K562 (cell line): ENCODE data around the gene C6orf15. TPM values are rescaled to one million over a fixed set of nuclear protein-coding genes. Genes with fewer than 3 reads are reported as not detected.

Experiments
- ATAC-seq: fragments of 200-7000 bp; cut with Tn5 transposase; 3 replicates; pipeline ENCODE4 v1.9.1; 2020; ENCODE audit warnings: moderate library complexity
- BruUV-seq: library from RNA; stranded (reverse); fragments of 400-500 nt; replicated peaks from 2 replicates; lab custom pipeline; 2021; lab: Mats Ljungman, UMichigan
- CTCF ChIA-PET: fragments of 300-600 bp; formaldehyde crosslinking; extraction: SDS; loops from one replicate; lab custom pipeline; 2021; ENCODE audit warnings: low intra/inter-chr PET ratio; lab: Yijun Ruan, JAX
- POLR2A ChIA-PET: fragments of 300-600, 350-650 bp; sonication (Branson Sonifier 250); formaldehyde crosslinking; extraction: SDS; loops from one replicate; lab custom pipeline; 2021; ENCODE audit warnings: antibody characterized with exemption, inconsistent platforms; lab: Yijun Ruan, JAX
- DNase-seq, 4 experiments: peaks; one replicate each; pipeline versions ENCODE4 v3.0.0 to v3.0.0-alpha.2; 2011 to 2018; ENCODE audit warnings: low spot score in 3 of 4, mixed read lengths in 3 of 4; ENCODE audit errors: extremely low read depth in 1 of 4
- FAIRE-seq: peaks from 2 replicates; lab custom pipeline; 2011; peaks lifted over from hg19 to GRCh38; lab: Jason Lieb, UNC
- H2AFZ ChIP-seq: 2 replicates; pipeline ENCODE4 v1.6.0; 2011; ENCODE audit warnings: low read depth, low read length, control low read depth, inconsistent platforms
- H3K27ac ChIP-seq: fragments of 200-600 bp; 3 replicates; pipeline ENCODE4 v1.8.0; 2011; ENCODE audit warnings: low read depth, mild to moderate bottlenecking, control low read depth, inconsistent platforms, low read length, moderate library complexity, mixed read lengths; ENCODE audit errors: extremely low read depth
- H3K27me3 ChIP-seq, 2 experiments: fragments of 300-600 bp in 1 of 2; 2 replicates in 1 of 2; 3 replicates in 1 of 2; pipeline versions ENCODE4 v1.6.0 to v1.8.0; 2011; ENCODE audit warnings: inconsistent platforms in 2 of 2, low read length in 2 of 2, mild to moderate bottlenecking in 1 of 2, mixed read lengths in 1 of 2, moderate library complexity in 1 of 2; ENCODE audit not compliant: control insufficient read depth in 2 of 2, insufficient read depth in 2 of 2
- H3K36me3 ChIP-seq: fragments of 300-600 bp; 3 replicates; pipeline ENCODE4 v1.8.0; 2011; ENCODE audit warnings: mild to moderate bottlenecking, low read length, inconsistent platforms; ENCODE audit not compliant: control insufficient read depth, insufficient read depth
- H3K4me1 ChIP-seq, 2 experiments: fragments of 200-600 bp in 1 of 2; replicated peaks in 1 of 2; 2 replicates in 1 of 2; 3 replicates in 1 of 2; pipeline versions ENCODE4 v1.5.1 to v1.8.0; 2011; ENCODE audit warnings: inconsistent platforms in 2 of 2, low read length in 2 of 2, mild to moderate bottlenecking in 1 of 2, mixed read lengths in 1 of 2, moderate library complexity in 1 of 2; ENCODE audit not compliant: control insufficient read depth in 2 of 2, insufficient read depth in 2 of 2
- H3K4me2 ChIP-seq: 2 replicates; pipeline ENCODE4 v1.6.1; 2011; ENCODE audit warnings: low read length, control low read depth, inconsistent platforms, mixed read lengths; ENCODE audit not compliant: insufficient read depth
- H3K4me3 ChIP-seq: fragments of 200-600 bp; sonication (generic), shearing (Covaris generic); 2 replicates; pipeline ENCODE4 v1.5.1; 2016; ENCODE audit warnings: control low read depth, inconsistent platforms
- H3K79me2 ChIP-seq: fragments of 200-600 bp; 3 replicates; pipeline ENCODE4 v1.8.0; 2011; ENCODE audit warnings: low read length, inconsistent platforms; ENCODE audit not compliant: control insufficient read depth, insufficient read depth
- H3K9ac ChIP-seq, 2 experiments: 2 replicates each; pipeline versions ENCODE4 v1.6.0 to v1.6.1; 2011; ENCODE audit warnings: low read depth in 2 of 2, low read length in 2 of 2, control low read depth in 1 of 2, inconsistent platforms in 1 of 2, mild to moderate bottlenecking in 1 of 2, mixed read lengths in 1 of 2; ENCODE audit not compliant: insufficient read depth in 1 of 2
- H3K9me1 ChIP-seq: one replicate; pipeline ENCODE4 v1.6.0; 2011; ENCODE audit warnings: inconsistent platforms, mild to moderate bottlenecking, low read length, moderate library complexity; ENCODE audit not compliant: control insufficient read depth, insufficient read depth
- H3K9me3 ChIP-seq: replicated peaks from 2 replicates; pipeline ENCODE4 v1.5.1; 2011; ENCODE audit warnings: low read depth, low read length, inconsistent platforms; ENCODE audit not compliant: control insufficient read depth, insufficient read depth
- H4K20me1 ChIP-seq: replicated peaks from 2 replicates; pipeline ENCODE4 v1.6.1; 2011; ENCODE audit warnings: low read length, inconsistent platforms, mixed read lengths; ENCODE audit not compliant: control insufficient read depth, insufficient read depth
- ADNP ChIP-seq: fragments of 200-800 bp; sonication (Bioruptor generic); IDR thresholded peaks from 2 replicates; pipeline ENCODE4 v1.6.1; 2016; ENCODE audit warnings: missing genetic modification characterization, missing compliant biosample characterization
- CBX1 ChIP-seq: sonication (generic); IDR thresholded peaks from 2 replicates; pipeline ENCODE4 v1.6.1; 2016; ENCODE audit warnings: antibody characterized with exemption, low read depth, mild to moderate bottlenecking
- CEBPZ ChIP-seq: fragments of 150-350 bp; IDR thresholded peaks from 2 replicates; pipeline ENCODE4 v1.6.1; 2014; ENCODE audit warnings: low read depth, mild to moderate bottlenecking, low read length, borderline replicate concordance
- ERF ChIP-seq: fragments of 450-650 bp; formaldehyde crosslinking; IDR thresholded peaks from 2 replicates; pipeline ENCODE4 v1.4.0; 2020; ENCODE audit warnings: mild to moderate bottlenecking, mixed read lengths
- NRF1 ChIP-seq, 2 experiments: fragments of 450-650 bp; IDR thresholded peaks in 1 of 2; conservative IDR thresholded peaks in 1 of 2; 2 replicates each; pipeline ENCODE4 v1.6.1; 2014; ENCODE audit warnings: mild to moderate bottlenecking in 2 of 2
- RFX7 ChIP-seq: fragments of 250-450 bp; sonication (Bioruptor Pico); IDR thresholded peaks from 2 replicates; pipeline ENCODE4 v1.5.1; 2021; ENCODE audit warnings: mild to moderate bottlenecking
- SMARCC2 ChIP-seq: fragments of 450-650 bp; IDR thresholded peaks from 2 replicates; pipeline ENCODE4 v1.6.1; 2017; ENCODE audit warnings: antibody characterized with exemption, moderate library complexity, mild to moderate bottlenecking, low read depth
- TAF9B ChIP-seq: fragments of 450-650 bp; IDR thresholded peaks from 2 replicates; pipeline ENCODE4 v1.6.1; 2018; ENCODE audit warnings: mild to moderate bottlenecking; ENCODE audit not compliant: partially characterized antibody
- ZBTB7A ChIP-seq: IDR thresholded peaks from 2 replicates; pipeline ENCODE4 v1.6.1; 2011; ENCODE audit warnings: low read depth, mild to moderate bottlenecking, low read length, moderate library complexity, borderline replicate concordance; ENCODE audit not compliant: control insufficient read depth
- ZNF174 ChIP-seq: fragments of 250-450 bp; sonication (Bioruptor Pico); IDR thresholded peaks from 2 replicates; pipeline ENCODE4 v1.4.0; 2020; ENCODE audit warnings: mild to moderate bottlenecking
- ZNF197 ChIP-seq: fragments of 200-800 bp; sonication (Bioruptor generic); IDR thresholded peaks from 2 replicates; pipeline ENCODE4 v1.6.1; 2016; ENCODE audit warnings: low read depth, missing genetic modification characterization, missing compliant biosample characterization
- ZNF23 ChIP-seq: fragments of 250-450 bp; sonication (Bioruptor Pico); IDR thresholded peaks from 2 replicates; pipeline ENCODE4 v1.4.0; 2020; ENCODE audit warnings: mild to moderate bottlenecking
- ZNF449 ChIP-seq: fragments of 250-450 bp; sonication (Bioruptor Pico); IDR thresholded peaks from 2 replicates; pipeline ENCODE4 v1.8.0; 2022; ENCODE audit warnings: moderate library complexity, mild to moderate bottlenecking, inconsistent platforms
- WGBS: fragments of 100-300 bp; shearing (Covaris generic); methylation state at CpG from one replicate; pipeline ENCODE4 v1.1.6; 2016; ENCODE audit warnings: low coverage, mixed read lengths; ENCODE audit not compliant: insufficient coverage; ENCODE audit errors: missing lambda C conversion rate; 5-methylcytosine and 5-hydroxymethylcytosine counted together
- in situ Hi-C: fragments of 300-500 bp; cut with MboI; formaldehyde crosslinking; loops from 4 replicates; pipeline ENCODE4 v1.15.0; 2018; ENCODE audit warnings: inconsistent platforms, mixed read lengths
- intact Hi-C: fragments of 100-400 bp; cut with micrococcal nuclease; formaldehyde crosslinking; loops from 2 replicates; pipeline ENCODE4 v1.14.2; 2022
- polyA plus RNA-seq, 8 experiments: library from polyadenylated mRNA; depleted of rRNA in 4 of 8; stranded (reverse) in 5 of 8; unstranded in 3 of 8; fragments of >200 nt; fragmentation: Nextera tagmentation in 2 of 8; fragmentation: Illumina TruSeq in 1 of 8; extraction: Ambion mirVana in 2 of 8; extraction: Trizol in 1 of 8; gene quantifications; 2 replicates each; pipeline versions ENCODE4 v1.2.1 to v1.2.3, GENCODE V29; 2011 to 2014; ENCODE audit warnings: inconsistent platforms in 1 of 8, missing spikeins in 1 of 8
- total RNA-seq, 7 experiments: library from RNA; depleted of rRNA in 6 of 7; stranded (reverse); fragments of >200 nt in 6 of 7; fragmentation: Illumina TruSeq in 2 of 7; extraction: Trizol in 2 of 7; gene quantifications; 2 replicates each; pipeline versions ENCODE4 v1.2.1 to v1.2.3, GENCODE V29; 2011 to 2021; ENCODE audit warnings: low replicate concordance in 1 of 7

Gene C6orf15
- total and polyA plus RNA-seq, 9 of the 15 experiments (the other 6 are each of a cell fraction or from before 2014, with no cell fraction given) = not detected

GRCh38 chr6:31121131-31121790, 8.9 kb upstream of the C6orf15 start (continued):
- TF ChIP-seq ZNF23 (CRISPR knock-in tag) = no peak

- ChIA-PET POLR2A (interaction anchor here (0.7 kb wide), 1 partner anchor 38 kb away, joined by 3 read pairs; no protein-coding TSS in a partner anchor), CTCF (no interaction called here)
- Histone ChIP-seq H3K27ac (no peak within 1 kb of the TSS), H3K79me2 (no peaks in the 10 kb centered on the region), H3K4me3 (no peak within 1 kb of the TSS), H3K4me2 (no peak within 1 kb of the TSS), H4K20me1 (peaks cover 3% of the 10 kb centered on the region; the same call in 1 of the 2 replicates), H2AFZ (no peak within 1 kb of the TSS), H3K27me3 (peaks cover 52 to 86% of the 10 kb centered on the region in 2 experiments), H3K9me1 (no peaks in the 10 kb centered on the region), H3K9me3 (no peaks in the 10 kb centered on the region), H3K9ac (peak within 1 kb of the TSS in 1 of 2 experiments; percentile 6; a peak in 1 of 4 replicates), H3K4me1 (peaks cover 0 to 16% of the 10 kb centered on the region in 2 experiments; a peak in 3 of 5 replicates), H3K36me3 (no peaks in the 10 kb centered on the region)
- DNase-seq (no peak), FAIRE-seq (no peak), ATAC-seq (no peak)
- intact Hi-C loops = no loop called here
- in situ Hi-C loops = no loop called here
- under 1% methylated on average over 26 of the region's 26 CpGs for WGBS
- no TSS peak for BruUV-seq
- TF ChIP-seq RFX7 (CRISPR knock-in tag) = no peak
- no peak for TF ChIP-seq ZNF449 (CRISPR knock-in tag)
- no peak for TF ChIP-seq CEBPZ
- TF ChIP-seq ZBTB7A = no peak
- TF ChIP-seq NRF1 (conservative IDR thresholded peaks at IDR 0.05 in 1 of 2, IDR thresholded peaks at IDR 0.05 in 1 of 2) = no peak
- TF ChIP-seq SMARCC2 = no peak
- no peak for TF ChIP-seq CBX1
- TF ChIP-seq TAF9B = no peak
- no peak for TF ChIP-seq ADNP (tag)
- TF ChIP-seq ERF = no peak
- no peak for TF ChIP-seq ZNF197 (CRISPR knock-in tag)
- no peak for TF ChIP-seq ZNF174 (CRISPR knock-in tag)
Observed at GRCh38 chr6:31120151-31120915, 8.0 kb upstream of the C6orf15 start, which contains the start of gene CDSN. CDSN (minus strand) TSS chr6:31120446; CDS start chr6:31120419, 27 bp downstream.
